B cell (primary cell): Measurements from ENCODE around the gene UNC13C. TPM values are rescaled to one million over a fixed set of nuclear protein-coding genes. Genes with fewer than 3 reads are reported as not detected.

ENCODE experiments used
- ATAC-seq: fragments of 200-7000 bp; cut with Tn5 transposase; one replicate; pipeline ENCODE4 v1.10.0; 2021; ENCODE audit warnings: low read depth, mild to moderate bottlenecking, moderate number of reproducible peaks, moderate library complexity
- CTCF ChIA-PET: fragments of 350-600 bp; sonication (Branson Sonifier 250); formaldehyde crosslinking; loops from one replicate; lab custom pipeline; 2021; ENCODE audit warnings: antibody characterized with exemption, inconsistent platforms; lab: Charles Lee
- POLR2A ChIA-PET: fragments of 350-600 bp; sonication (Branson Sonifier 250); formaldehyde crosslinking; loops from one replicate; lab custom pipeline; 2021; ENCODE audit warnings: antibody characterized with exemption; lab: Charles Lee
- DNase-seq: peaks from one replicate; pipeline ENCODE4 v3.0.0; 2013
- H2AFZ ChIP-seq: 2 replicates; pipeline ENCODE4 v1.6.1; 2012; ENCODE audit warnings: mild to moderate bottlenecking, low read depth, low read length; ENCODE audit not compliant: insufficient read depth, poor library complexity, severe bottlenecking
- H3K27ac ChIP-seq, 2 donors: 1 replicate in 1 of 2; 2 replicates in 1 of 2; pipeline ENCODE4 v1.5.1; 2012 to 2013; ENCODE audit warnings: low read length in 2 of 2, mild to moderate bottlenecking in 2 of 2, moderate library complexity in 1 of 2
- H3K27me3 ChIP-seq, 4 experiments: fragments of 200-600 bp in 1 of 4; sonication (generic) in 1 of 4; replicated peaks in 1 of 4; 1 replicate in 2 of 4; 2 replicates in 2 of 4; pipeline versions ENCODE4 v1.6.1 to v1.7.0; 2013 to 2016; ENCODE audit warnings: low read length in 3 of 4, mild to moderate bottlenecking in 2 of 4, mixed read lengths in 1 of 4, moderate library complexity in 1 of 4; ENCODE audit not compliant: insufficient read depth in 4 of 4, control insufficient read depth in 3 of 4; ENCODE audit errors: control extremely low read depth in 1 of 4
- H3K36me3 ChIP-seq, 2 experiments: replicated peaks in 1 of 2; 1 replicate in 1 of 2; 2 replicates in 1 of 2; pipeline versions ENCODE4 v1.6.1 to v1.7.1; 2013; ENCODE audit warnings: low read length in 1 of 2; ENCODE audit not compliant: insufficient read depth in 2 of 2, control insufficient read depth in 1 of 2; ENCODE audit errors: control extremely low read depth in 1 of 2, extremely low read depth in 1 of 2
- H3K4me1 ChIP-seq, 2 donors: fragments of 200-600 bp in 1 of 2; sonication (generic) in 1 of 2; 1 replicate in 1 of 2; 2 replicates in 1 of 2; pipeline versions ENCODE4 v1.5.1 to v1.6.1; 2013 to 2017; ENCODE audit warnings: low read length in 2 of 2; ENCODE audit not compliant: control insufficient read depth in 2 of 2, insufficient read depth in 2 of 2
- H3K4me2 ChIP-seq: replicated peaks from 2 replicates; pipeline ENCODE3; 2012; ENCODE audit warnings: mild to moderate bottlenecking, low read depth, low read length; ENCODE audit not compliant: poor library complexity, severe bottlenecking
- H3K4me3 ChIP-seq, 5 experiments: fragments of 200-600 bp in 1 of 5; sonication (generic) in 1 of 5; 1 replicate in 3 of 5; 2 replicates in 2 of 5; pipeline versions ENCODE4 v1.5.1 to v1.7.0; 2011 to 2016; ENCODE audit warnings: low read length in 4 of 5, mild to moderate bottlenecking in 4 of 5, low read depth in 2 of 5, control low read depth in 1 of 5, moderate library complexity in 1 of 5; ENCODE audit not compliant: insufficient read depth in 1 of 5; ENCODE audit errors: control extremely low read depth in 1 of 5, extremely low read depth in 1 of 5
- H3K79me2 ChIP-seq: fragments of 200-600 bp; sonication (generic); one replicate; pipeline ENCODE4 v1.6.0; 2016; ENCODE audit warnings: low read length; ENCODE audit not compliant: control insufficient read depth, insufficient read depth
- H3K9ac ChIP-seq: fragments of 200-600 bp; sonication (generic); 2 replicates; pipeline ENCODE4 v1.6.1; 2017; ENCODE audit warnings: mild to moderate bottlenecking, low read length, moderate library complexity
- H3K9me3 ChIP-seq, 3 donors: one replicate each; pipeline versions ENCODE4 v1.6.1 to v1.7.1; 2013; ENCODE audit warnings: low read length in 2 of 3; ENCODE audit not compliant: control insufficient read depth in 2 of 3, insufficient read depth in 1 of 3; ENCODE audit errors: control extremely low read depth in 1 of 3
- H4K20me1 ChIP-seq: 2 replicates; pipeline ENCODE4 v1.6.0; 2012; ENCODE audit warnings: mild to moderate bottlenecking, low read length; ENCODE audit not compliant: insufficient read depth, control insufficient read depth, poor library complexity, severe bottlenecking
- H3K27ac Mint-ChIP-seq: one replicate; pipeline ENCODE4 v1.8.0; 2021; ENCODE audit warnings: mixed read lengths
- H3K27me3 Mint-ChIP-seq: one replicate; pipeline ENCODE4 v1.8.0; 2021; ENCODE audit warnings: mixed read lengths
- H3K4me1 Mint-ChIP-seq: one replicate; pipeline ENCODE4 v1.8.0; 2021; ENCODE audit warnings: mixed read lengths
- H3K4me3 Mint-ChIP-seq: one replicate; pipeline ENCODE4 v1.8.0; 2021; ENCODE audit warnings: mixed read lengths
- H3K9me3 Mint-ChIP-seq: one replicate; pipeline ENCODE4 v1.8.0; 2022; ENCODE audit warnings: mixed read lengths; ENCODE audit not compliant: insufficient read depth
- CTCF ChIP-seq: fragments of 200-600 bp; IDR thresholded peaks from one replicate; pipeline ENCODE4 v1.8.0; 2022; ENCODE audit warnings: antibody characterized with exemption, mild to moderate bottlenecking
- EZH2 ChIP-seq: IDR thresholded peaks from 2 replicates; pipeline ENCODE4 v1.6.1; 2012; ENCODE audit warnings: borderline replicate concordance, low read depth, mild to moderate bottlenecking, moderate library complexity, low read length; ENCODE audit not compliant: insufficient read depth, poor library complexity, severe bottlenecking
- WGBS: methylation state at CpG from one replicate; pipeline ENCODE4 v1.1.5; 2013; ENCODE audit warnings: missing lambda C conversion rate; ENCODE audit not compliant: insufficient coverage; 5-methylcytosine and 5-hydroxymethylcytosine counted together
- intact Hi-C: fragments of 100-400 bp; cut with micrococcal nuclease; formaldehyde crosslinking; loops from one replicate; pipeline ENCODE4 v1.10.0; 2022
- polyA plus RNA-seq: library from polyadenylated mRNA; depleted of rRNA; stranded (reverse); fragments of >200 nt; gene quantifications from 2 replicates; pipeline ENCODE4 v1.2.3, GENCODE V29; 2012
- total RNA-seq, 2 donors: library from RNA; stranded (reverse); fragments of 120-200 nt in 1 of 2; gene quantifications; 1 replicate in 1 of 2; 2 replicates in 1 of 2; pipeline versions ENCODE4 v1.2.3 to v1.2.4, GENCODE V29; 2013 to 2022

The UNC13C gene
- total and polyA plus RNA-seq, 2 donors (not counting 1 experiment from before 2014, with no cell fraction given), result not detected

DNA sequence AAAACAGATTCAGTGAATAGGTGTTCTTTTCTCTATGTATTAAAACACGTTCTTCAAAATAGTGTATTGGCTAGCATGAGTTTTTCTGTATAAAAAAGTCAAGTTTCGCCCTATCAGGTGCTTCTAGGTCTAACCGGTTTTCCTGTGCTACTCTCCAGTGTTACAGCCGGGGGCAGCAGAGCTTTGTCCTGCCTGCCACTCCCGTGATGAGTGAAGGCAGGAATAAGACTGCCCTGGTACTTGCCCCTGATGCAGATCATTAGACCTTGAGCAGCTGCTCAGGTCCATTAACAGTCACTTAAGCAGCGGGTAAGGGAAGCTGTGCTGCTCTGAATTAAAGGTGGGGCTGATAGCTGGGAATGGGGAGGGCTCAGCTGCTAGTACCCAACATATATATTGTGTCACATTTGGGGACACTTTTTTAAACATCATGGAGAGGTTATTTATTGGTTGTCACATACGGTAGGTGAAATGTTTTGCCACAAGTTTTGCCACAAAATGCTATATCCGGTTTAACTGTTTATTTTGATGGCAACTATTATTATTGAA, 1.3 kb upstream of the UNC13C start:
- no peak for ATAC-seq
- 63% methylated on average over 6 of the region's 8 CpGs for WGBS
- Mint-ChIP-seq H3K4me1 (no peaks in the 10 kb centered on the region), H3K9me3 (no peaks in the 10 kb centered on the region), H3K4me3 (no peak overlapping the region), H3K27ac (no peak overlapping the region), H3K27me3 (peaks cover 13% of the 10 kb centered on the region)
- H3K4me2 ChIP-seq, result no peak overlapping the region
- ChIA-PET CTCF (no interaction called here), POLR2A (no interaction called here)
- no peaks in the 10 kb centered on the region for H3K79me2 ChIP-seq
- peaks cover 0 to 4% (median 0%) of the 10 kb centered on the region in 3 donors for H3K9me3 ChIP-seq
- DNase-seq, result no peak
- H3K4me3 ChIP-seq, result no peak overlapping the region
- no peak overlapping the region for H3K9ac ChIP-seq
- H3K36me3 ChIP-seq, result no peaks in the 10 kb centered on the region
- TF ChIP-seq EZH2 (no peak), CTCF (no peak)
- no peaks in the 10 kb centered on the region for H4K20me1 ChIP-seq
- no peak overlapping the region for H3K27ac ChIP-seq
- H3K4me1 ChIP-seq, result no peaks in the 10 kb centered on the region
- H2AFZ ChIP-seq, result no peak overlapping the region
- peaks cover 0 to 9% (median 2%) of the 10 kb centered on the region in 4 experiments for H3K27me3 ChIP-seq
- intact Hi-C loops, result no loop called here

GRCh38 chr15:53979051-53979788, 979 bp downstream of the UNC13C start:
- Mint-ChIP-seq H3K9me3 (no peaks in the 10 kb centered on the region), H3K4me3 (no peak overlapping the region), H3K4me1 (no peaks in the 10 kb centered on the region), H3K27ac (no peak overlapping the region), H3K27me3 (peaks cover 13% of the 10 kb centered on the region)
- ATAC-seq (no peak), DNase-seq (no peak)
- Histone ChIP-seq H3K4me1 (no peaks in the 10 kb centered on the region), H3K27ac (no peak overlapping the region), H3K4me2 (no peak overlapping the region), H3K79me2 (no peaks in the 10 kb centered on the region), H3K9me3 (peaks cover 0 to 4% (median 0%) of the 10 kb centered on the region in 3 donors), H2AFZ (no peak overlapping the region), H3K9ac (no peak overlapping the region), H3K36me3 (no peaks in the 10 kb centered on the region), H4K20me1 (no peaks in the 10 kb centered on the region), H3K4me3 (no peak overlapping the region), H3K27me3 (peaks cover 0 to 9% (median 2%) of the 10 kb centered on the region in 4 experiments)
- intact Hi-C loops, result no loop called here
- CTCF ChIA-PET, result no interaction called here
- no peak for TF ChIP-seq CTCF
- TF ChIP-seq EZH2, result no peak
- POLR2A ChIA-PET, result no interaction called here
- no CpG with 5 or more reads among the region's 4 CpGs for WGBS
